A549 (cell line): Measurements from ENCODE around the gene PAFAH1B2. TPM values are rescaled to one million over a fixed set of nuclear protein-coding genes. Genes with fewer than 3 reads are reported as not detected.

Experiments
- ATAC-seq, 2 experiments: fragments of 200-7000 bp in 1 of 2; fragments of >200 bp in 1 of 2; cut with Nextera tagmentation in 1 of 2; cut with Tn5 transposase in 1 of 2; 3 replicates each; pipeline versions ENCODE4 v1.8.0 to v1.9.1; 2018 to 2020; ENCODE audit warnings: mild to moderate bottlenecking in 1 of 2, moderate library complexity in 1 of 2
- CTCF ChIA-PET: fragments of 300-600 bp; sonication (Branson Sonifier 250); formaldehyde crosslinking; extraction: SDS; loops from one replicate; lab custom pipeline; 2021; ENCODE audit warnings: antibody characterized with exemption, inconsistent platforms; lab: Yijun Ruan, JAX
- POLR2A ChIA-PET: fragments of 350-600 bp; formaldehyde crosslinking; extraction: SDS; loops from one replicate; lab custom pipeline; 2021; ENCODE audit warnings: antibody characterized with exemption, inconsistent platforms; lab: Yijun Ruan, JAX
- DNase-seq, 2 experiments: peaks; one replicate each; pipeline versions ENCODE4 v3.0.0 to v3.0.0-alpha.2; 2011 to 2016; ENCODE audit warnings: low read depth in 1 of 2, low spot score in 1 of 2
- FAIRE-seq: peaks from 2 replicates; lab custom pipeline; 2011; peaks lifted over from hg19 to GRCh38; lab: Jason Lieb, UNC
- H3K27ac ChIP-seq, 2 experiments: fragments of >200 bp; sonication (Bioruptor Twin); formaldehyde crosslinking; 3 replicates each; pipeline ENCODE4 v1.5.1; 2016 to 2017
- H3K4me1 ChIP-seq: fragments of >200 bp; sonication (Bioruptor Twin); formaldehyde crosslinking; 3 replicates; pipeline ENCODE4 v1.6.1; 2016
- H3K4me2 ChIP-seq: fragments of >200 bp; sonication (Bioruptor Twin); formaldehyde crosslinking; 3 replicates; pipeline ENCODE4 v1.6.1; 2016
- H3K4me3 ChIP-seq: fragments of >200 bp; sonication (Bioruptor Twin); formaldehyde crosslinking; 3 replicates; pipeline ENCODE4 v1.5.1; 2016
- H3K9me3 ChIP-seq: fragments of >200 bp; sonication (Bioruptor Twin); formaldehyde crosslinking; 3 replicates; pipeline ENCODE4 v1.6.1; 2016
- CBX2 ChIP-seq: fragments of 200-600 bp; sonication (generic); IDR thresholded peaks from 2 replicates; pipeline ENCODE4 v1.6.1; 2016; ENCODE audit warnings: low read depth, mild to moderate bottlenecking, borderline replicate concordance
- EHF ChIP-seq: fragments of 250-450 bp; sonication (Bioruptor Pico); IDR thresholded peaks from 2 replicates; pipeline ENCODE4 v1.5.0; 2020; ENCODE audit warnings: mild to moderate bottlenecking
- EHMT2 ChIP-seq: fragments of 200-600 bp; sonication (generic); IDR thresholded peaks from 2 replicates; pipeline ENCODE4 v1.6.1; 2016; ENCODE audit warnings: antibody characterized with exemption, low read depth, mild to moderate bottlenecking, moderate library complexity
- EP300 ChIP-seq, 2 experiments: fragments of >200 bp; sonication (Bioruptor Twin); formaldehyde crosslinking; IDR thresholded peaks; 2 replicates in 1 of 2; 3 replicates in 1 of 2; pipeline ENCODE4 v1.6.1; 2016 to 2017
- ESRRA ChIP-seq: fragments of 150-350 bp; IDR thresholded peaks from 2 replicates; pipeline ENCODE4 v1.6.1; 2014; ENCODE audit warnings: mild to moderate bottlenecking, low read length, borderline replicate concordance
- FOSL2 ChIP-seq, 2 experiments: fragments of 450-650 bp in 1 of 2; fragments of >200 bp in 1 of 2; sonication (Bioruptor Twin) in 1 of 2; formaldehyde crosslinking; IDR thresholded peaks; 2 replicates each; pipeline versions ENCODE4 v1.5.0 to v1.6.1; 2016 to 2020; ENCODE audit warnings: mild to moderate bottlenecking in 1 of 2, moderate library complexity in 1 of 2
- GATA3 ChIP-seq: IDR thresholded peaks from 2 replicates; pipeline ENCODE4 v1.6.1; 2012; ENCODE audit warnings: borderline replicate concordance
- HDAC2 ChIP-seq: fragments of 200-600 bp; sonication (generic); IDR thresholded peaks from 2 replicates; pipeline ENCODE4 v1.6.1; 2016
- HOXA7 ChIP-seq: fragments of 250-450 bp; sonication (Bioruptor Pico); IDR thresholded peaks from 2 replicates; pipeline ENCODE4 v1.5.0; 2020; ENCODE audit warnings: mild to moderate bottlenecking, moderate library complexity
- HOXB5 ChIP-seq: fragments of 250-450 bp; sonication (Bioruptor Pico); IDR thresholded peaks from 2 replicates; pipeline ENCODE4 v1.5.0; 2020; ENCODE audit warnings: mild to moderate bottlenecking, moderate library complexity
- JUN ChIP-seq, 2 experiments: fragments of >200 bp; sonication (Bioruptor Twin); formaldehyde crosslinking; IDR thresholded peaks; 2 replicates in 1 of 2; 3 replicates in 1 of 2; pipeline ENCODE4 v1.6.1; 2016 to 2017
- JUNB ChIP-seq: fragments of >200 bp; sonication (Bioruptor Twin); formaldehyde crosslinking; IDR thresholded peaks from 2 replicates; pipeline ENCODE4 v1.6.1; 2016
- KDM5A ChIP-seq: fragments of 200-600 bp; sonication (generic); IDR thresholded peaks from 2 replicates; pipeline ENCODE4 v1.6.1; 2016; ENCODE audit warnings: antibody characterized with exemption, mild to moderate bottlenecking
- MAZ ChIP-seq: fragments of 150-350 bp; IDR thresholded peaks from 2 replicates; pipeline ENCODE4 v1.6.1; 2014; ENCODE audit warnings: antibody characterized with exemption, low read depth, low read length, borderline replicate concordance
- NFE2L2 ChIP-seq: fragments of 150-350 bp; conservative IDR thresholded peaks from 2 replicates; pipeline ENCODE4 v1.6.1; 2014; ENCODE audit warnings: low read length
- NPAS2 ChIP-seq: fragments of 250-450 bp; sonication (Bioruptor Pico); IDR thresholded peaks from 2 replicates; pipeline ENCODE4 v1.8.0; 2022; ENCODE audit warnings: mild to moderate bottlenecking, moderate library complexity, borderline replicate concordance
- NR3C1 ChIP-seq: fragments of >200 bp; sonication (Bioruptor Twin); formaldehyde crosslinking; IDR thresholded peaks from 3 replicates; pipeline ENCODE4 v1.6.1; 2017
- PHF8 ChIP-seq: fragments of 200-600 bp; sonication (generic); IDR thresholded peaks from 2 replicates; pipeline ENCODE4 v1.6.1; 2016; ENCODE audit warnings: low read depth, mild to moderate bottlenecking, antibody characterized with exemption, moderate library complexity, borderline replicate concordance
- RNF2 ChIP-seq: fragments of 200-600 bp; sonication (generic); IDR thresholded peaks from 2 replicates; pipeline ENCODE4 v1.6.1; 2016; ENCODE audit warnings: low read depth, mild to moderate bottlenecking, antibody characterized with exemption, moderate library complexity, borderline replicate concordance
- SREBF2 ChIP-seq: fragments of 450-650 bp; IDR thresholded peaks from 2 replicates; pipeline ENCODE4 v1.6.1; 2014; ENCODE audit warnings: mild to moderate bottlenecking, moderate library complexity
- TP53 ChIP-seq: fragments of 250-450 bp; sonication (Bioruptor Pico); IDR thresholded peaks from 2 replicates; pipeline ENCODE4 v1.5.0; 2021; ENCODE audit warnings: mild to moderate bottlenecking, moderate library complexity
- ZC3H11A ChIP-seq: fragments of 450-650 bp; IDR thresholded peaks from 2 replicates; pipeline ENCODE4 v1.6.1; 2014; ENCODE audit warnings: antibody characterized with exemption, mild to moderate bottlenecking
- ZFP36 ChIP-seq: fragments of 450-650 bp; IDR thresholded peaks from 2 replicates; pipeline ENCODE4 v1.6.1; 2014; ENCODE audit warnings: borderline replicate concordance; ENCODE audit not compliant: partially characterized antibody
- ZNF302 ChIP-seq: fragments of 250-450 bp; sonication (Bioruptor Pico); IDR thresholded peaks from 2 replicates; pipeline ENCODE4 v1.9.0; 2021; ENCODE audit warnings: inconsistent platforms, mild to moderate bottlenecking, moderate library complexity
- WGBS: methylation state at CpG from one replicate; pipeline ENCODE4 v1.1.6; 2017; ENCODE audit errors: missing lambda C conversion rate; 5-methylcytosine and 5-hydroxymethylcytosine counted together
- polyA plus RNA-seq, 4 experiments: library from polyadenylated mRNA; depleted of rRNA in 3 of 4; stranded (reverse); fragments of >200 nt; fragmentation: RNase III in 1 of 4; extraction: RNeasy Plus Mini Kit Qiagen cat#74134 plus additional on column Dnase treatment in 1 of 4; gene quantifications; 2 replicates in 3 of 4; 3 replicates in 1 of 4; pipeline ENCODE4 v1.2.3, GENCODE V29; 2011 to 2017
- TF ChIP-seq, protein P1 (sequence below): fragments of >200 bp; sonication (Bioruptor Twin); formaldehyde crosslinking; IDR thresholded peaks from 3 replicates; pipeline ENCODE4 v1.5.1; 2016
- TF ChIP-seq, protein P2 (sequence below): IDR thresholded peaks from 2 replicates; pipeline ENCODE4 v1.6.1; 2012
- TF ChIP-seq, protein P3 (sequence below): fragments of 250-450 bp; sonication (Bioruptor Pico); IDR thresholded peaks from 2 replicates; pipeline ENCODE4 v1.5.0; 2020; ENCODE audit warnings: low read depth, mild to moderate bottlenecking, moderate library complexity
- TF ChIP-seq, protein P4 (sequence below): fragments of 250-450 bp; sonication (Bioruptor Pico); IDR thresholded peaks from 2 replicates; pipeline ENCODE4 v1.5.0; 2021; ENCODE audit warnings: mild to moderate bottlenecking, moderate library complexity, borderline replicate concordance

Gene PAFAH1B2
- polyA plus RNA-seq, 2 of the 4 experiments (the other 2 are of a cell fraction): 32.9 to 55.3 TPM

DNA sequence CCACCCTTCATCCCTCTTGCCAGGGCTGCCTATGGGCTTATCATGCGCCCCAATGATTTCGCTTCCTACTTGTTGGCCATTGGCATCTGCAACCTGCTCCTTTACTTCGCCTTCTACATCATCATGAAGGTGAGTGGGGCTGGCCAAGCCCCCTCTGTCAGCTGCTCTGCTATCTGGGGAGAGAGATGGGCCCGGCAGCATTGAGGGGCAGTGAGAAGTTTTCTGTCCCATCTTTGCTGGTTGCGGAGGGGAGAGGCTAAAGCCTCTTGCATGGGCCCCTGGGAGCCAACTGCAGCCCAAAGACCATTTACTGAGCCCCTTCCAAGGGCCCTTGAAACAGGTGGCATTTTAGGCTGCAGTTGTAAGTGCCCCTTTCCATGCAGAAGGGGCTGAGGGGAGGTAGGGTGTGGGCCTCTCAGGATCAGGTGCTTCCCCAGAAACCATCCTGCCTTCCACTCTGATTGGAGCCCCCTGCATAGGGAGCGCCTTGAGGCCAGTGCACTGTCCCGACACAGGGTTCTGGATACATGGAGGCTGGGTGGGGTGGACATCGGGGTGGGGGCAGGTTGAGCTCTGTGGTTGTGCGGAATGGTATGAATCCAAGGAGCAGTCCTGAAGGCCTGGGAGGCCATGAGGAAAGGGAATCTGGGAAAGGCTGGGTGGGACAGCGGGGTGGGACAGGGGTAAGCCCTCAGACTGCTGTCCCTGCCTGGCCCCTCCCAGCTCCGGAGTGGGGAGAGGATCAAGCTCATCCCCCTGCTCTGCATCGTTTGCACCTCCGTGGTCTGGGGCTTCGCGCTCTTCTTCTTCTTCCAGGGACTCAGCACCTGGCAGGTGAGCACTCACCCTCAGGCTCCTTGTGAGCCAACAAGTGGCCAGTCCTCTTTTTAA lies 49.3 kb downstream of the PAFAH1B2 start (continued):
- TF ChIP-seq, protein P1, sequence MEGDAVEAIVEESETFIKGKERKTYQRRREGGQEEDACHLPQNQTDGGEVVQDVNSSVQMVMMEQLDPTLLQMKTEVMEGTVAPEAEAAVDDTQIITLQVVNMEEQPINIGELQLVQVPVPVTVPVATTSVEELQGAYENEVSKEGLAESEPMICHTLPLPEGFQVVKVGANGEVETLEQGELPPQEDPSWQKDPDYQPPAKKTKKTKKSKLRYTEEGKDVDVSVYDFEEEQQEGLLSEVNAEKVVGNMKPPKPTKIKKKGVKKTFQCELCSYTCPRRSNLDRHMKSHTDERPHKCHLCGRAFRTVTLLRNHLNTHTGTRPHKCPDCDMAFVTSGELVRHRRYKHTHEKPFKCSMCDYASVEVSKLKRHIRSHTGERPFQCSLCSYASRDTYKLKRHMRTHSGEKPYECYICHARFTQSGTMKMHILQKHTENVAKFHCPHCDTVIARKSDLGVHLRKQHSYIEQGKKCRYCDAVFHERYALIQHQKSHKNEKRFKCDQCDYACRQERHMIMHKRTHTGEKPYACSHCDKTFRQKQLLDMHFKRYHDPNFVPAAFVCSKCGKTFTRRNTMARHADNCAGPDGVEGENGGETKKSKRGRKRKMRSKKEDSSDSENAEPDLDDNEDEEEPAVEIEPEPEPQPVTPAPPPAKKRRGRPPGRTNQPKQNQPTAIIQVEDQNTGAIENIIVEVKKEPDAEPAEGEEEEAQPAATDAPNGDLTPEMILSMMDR: no peak
- TF ChIP-seq ZC3H11A (no peak), MAZ (no peak)

- WGBS: 78% methylated on average over 5 of the region's 5 CpGs
- DNase-seq (no peak), ATAC-seq (no peak), FAIRE-seq (no peak)
- CTCF ChIA-PET: interaction anchor here (0.6 to 2.2 kb wide), 3 partner anchors 9 to 32 kb away, joined by 6 to 9 read pairs (median 8); no protein-coding TSS in a partner anchor
- POLR2A ChIA-PET: no interaction called here
- TF ChIP-seq CBX2: no peak
- no peak for TF ChIP-seq KDM5A
- TF ChIP-seq PHF8: no peak
- TF ChIP-seq ZFP36: no peak
- TF ChIP-seq EHMT2: no peak
- no peak for TF ChIP-seq SREBF2
- TF ChIP-seq ESRRA: no peak
- TF ChIP-seq FOSL2 (IDR thresholded peaks at IDR 0.05): no peak
- TF ChIP-seq FOSL2 (CRISPR knock-in tag; IDR thresholded peaks at IDR 0.05): no peak
- TF ChIP-seq HOXB5 (CRISPR knock-in tag): no peak
- TF ChIP-seq HDAC2: no peak
- TF ChIP-seq, protein P2, sequence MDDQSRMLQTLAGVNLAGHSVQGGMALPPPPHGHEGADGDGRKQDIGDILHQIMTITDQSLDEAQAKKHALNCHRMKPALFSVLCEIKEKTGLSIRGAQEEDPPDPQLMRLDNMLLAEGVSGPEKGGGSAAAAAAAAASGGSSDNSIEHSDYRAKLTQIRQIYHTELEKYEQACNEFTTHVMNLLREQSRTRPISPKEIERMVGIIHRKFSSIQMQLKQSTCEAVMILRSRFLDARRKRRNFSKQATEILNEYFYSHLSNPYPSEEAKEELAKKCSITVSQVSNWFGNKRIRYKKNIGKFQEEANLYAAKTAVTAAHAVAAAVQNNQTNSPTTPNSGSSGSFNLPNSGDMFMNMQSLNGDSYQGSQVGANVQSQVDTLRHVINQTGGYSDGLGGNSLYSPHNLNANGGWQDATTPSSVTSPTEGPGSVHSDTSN: no peak
- no peak for TF ChIP-seq TP53 (CRISPR knock-in tag)
- no peak for TF ChIP-seq JUNB
- TF ChIP-seq NPAS2 (CRISPR knock-in tag): no peak
- no peak for TF ChIP-seq MAZ
- Histone ChIP-seq H3K4me3 (no peak overlapping the region), H3K9me3 (no peaks in the 10 kb centered on the region), H3K4me2 (no peak overlapping the region), H3K27ac (no peak overlapping the region), H3K4me1 (peaks cover 15% of the 10 kb centered on the region)
These were observed 50.2 kb downstream of the PAFAH1B2 start for GRCh38 chr11:117194267-117194666.

DNA sequence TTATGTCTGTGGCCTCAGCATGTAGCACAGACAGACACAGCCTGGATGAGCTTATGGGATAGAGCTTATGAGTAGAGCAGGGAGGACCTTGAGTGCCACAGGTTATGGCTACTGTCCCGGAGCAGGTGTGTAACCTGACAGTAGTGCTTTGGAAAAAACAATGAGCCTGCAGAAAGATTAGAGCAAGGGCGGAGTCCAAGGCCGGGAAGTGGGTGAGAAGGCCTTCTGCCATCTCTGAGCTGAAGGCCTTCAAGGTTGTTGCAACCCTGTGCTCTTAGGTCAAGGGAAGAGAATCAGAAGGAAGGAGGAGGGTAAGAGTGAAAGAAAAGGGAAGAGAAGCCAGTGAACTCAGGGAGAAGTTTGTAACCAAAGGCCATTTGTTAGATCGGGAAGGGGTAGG lies 51.2 kb downstream of the PAFAH1B2 start:
- no peak overlapping the region for H3K4me3 ChIP-seq
- no peak overlapping the region for H3K27ac ChIP-seq
- 86% methylated on average over 4 of the region's 4 CpGs for WGBS
- DNase-seq (no peak), ATAC-seq (no peak), FAIRE-seq (no peak)
- H3K9me3 ChIP-seq: no peaks in the 10 kb centered on the region
- CTCF ChIA-PET: interaction anchor here (1.1 to 2.2 kb wide), 3 partner anchors 12 to 31 kb away, joined by 3 to 9 read pairs (median 8); no protein-coding TSS in a partner anchor
- no peak overlapping the region for H3K4me2 ChIP-seq
- POLR2A ChIA-PET: no interaction called here
- H3K4me1 ChIP-seq: peaks cover 21% of the 10 kb centered on the region
- TF ChIP-seq KDM5A: no peak
- no peak for TF ChIP-seq JUN (IDR thresholded peaks at IDR 0.05)
- TF ChIP-seq HOXA7 (CRISPR knock-in tag): no peak
- TF ChIP-seq, protein P3, sequence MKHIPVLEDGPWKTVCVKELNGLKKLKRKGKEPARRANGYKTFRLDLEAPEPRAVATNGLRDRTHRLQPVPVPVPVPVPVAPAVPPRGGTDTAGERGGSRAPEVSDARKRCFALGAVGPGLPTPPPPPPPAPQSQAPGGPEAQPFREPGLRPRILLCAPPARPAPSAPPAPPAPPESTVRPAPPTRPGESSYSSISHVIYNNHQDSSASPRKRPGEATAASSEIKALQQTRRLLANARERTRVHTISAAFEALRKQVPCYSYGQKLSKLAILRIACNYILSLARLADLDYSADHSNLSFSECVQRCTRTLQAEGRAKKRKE: no peak
- no peak for TF ChIP-seq NFE2L2
- TF ChIP-seq GATA3: no peak
- TF ChIP-seq, protein P2: no peak
- TF ChIP-seq, protein P4, sequence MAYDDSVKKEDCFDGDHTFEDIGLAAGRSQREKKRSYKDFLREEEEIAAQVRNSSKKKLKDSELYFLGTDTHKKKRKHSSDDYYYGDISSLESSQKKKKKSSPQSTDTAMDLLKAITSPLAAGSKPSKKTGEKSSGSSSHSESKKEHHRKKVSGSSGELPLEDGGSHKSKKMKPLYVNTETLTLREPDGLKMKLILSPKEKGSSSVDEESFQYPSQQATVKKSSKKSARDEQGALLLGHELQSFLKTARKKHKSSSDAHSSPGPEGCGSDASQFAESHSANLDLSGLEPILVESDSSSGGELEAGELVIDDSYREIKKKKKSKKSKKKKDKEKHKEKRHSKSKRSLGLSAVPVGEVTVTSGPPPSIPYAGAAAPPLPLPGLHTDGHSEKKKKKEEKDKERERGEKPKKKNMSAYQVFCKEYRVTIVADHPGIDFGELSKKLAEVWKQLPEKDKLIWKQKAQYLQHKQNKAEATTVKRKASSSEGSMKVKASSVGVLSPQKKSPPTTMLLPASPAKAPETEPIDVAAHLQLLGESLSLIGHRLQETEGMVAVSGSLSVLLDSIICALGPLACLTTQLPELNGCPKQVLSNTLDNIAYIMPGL: no peak
- no peak for TF ChIP-seq SREBF2
- TF ChIP-seq PHF8: no peak
- no peak for TF ChIP-seq RNF2
- no peak for TF ChIP-seq JUNB
- no peak for TF ChIP-seq EHF (CRISPR knock-in tag)
- no peak for TF ChIP-seq ZNF302
- no peak for TF ChIP-seq EP300 (IDR thresholded peaks at IDR 0.05)
- TF ChIP-seq NR3C1: no peak
